DND-41 (cell line): ENCODE results near the gene TMPRSS3.

Source experiments
- EZH2 ChIP-seq: IDR thresholded peaks from 3 replicates; pipeline ENCODE4 v1.6.1; 2012; ENCODE audit warnings: borderline replicate concordance, low read depth, mild to moderate bottlenecking, moderate library complexity, low read length, inconsistent platforms; ENCODE audit not compliant: severe bottlenecking
- TF ChIP-seq, protein P1 (sequence below): IDR thresholded peaks from 2 replicates; pipeline ENCODE4 v1.5.1; 2012; ENCODE audit warnings: borderline replicate concordance, low read length, moderate library complexity, mild to moderate bottlenecking; ENCODE audit not compliant: poor library complexity, severe bottlenecking; ENCODE audit errors: extremely low read depth

DNA sequence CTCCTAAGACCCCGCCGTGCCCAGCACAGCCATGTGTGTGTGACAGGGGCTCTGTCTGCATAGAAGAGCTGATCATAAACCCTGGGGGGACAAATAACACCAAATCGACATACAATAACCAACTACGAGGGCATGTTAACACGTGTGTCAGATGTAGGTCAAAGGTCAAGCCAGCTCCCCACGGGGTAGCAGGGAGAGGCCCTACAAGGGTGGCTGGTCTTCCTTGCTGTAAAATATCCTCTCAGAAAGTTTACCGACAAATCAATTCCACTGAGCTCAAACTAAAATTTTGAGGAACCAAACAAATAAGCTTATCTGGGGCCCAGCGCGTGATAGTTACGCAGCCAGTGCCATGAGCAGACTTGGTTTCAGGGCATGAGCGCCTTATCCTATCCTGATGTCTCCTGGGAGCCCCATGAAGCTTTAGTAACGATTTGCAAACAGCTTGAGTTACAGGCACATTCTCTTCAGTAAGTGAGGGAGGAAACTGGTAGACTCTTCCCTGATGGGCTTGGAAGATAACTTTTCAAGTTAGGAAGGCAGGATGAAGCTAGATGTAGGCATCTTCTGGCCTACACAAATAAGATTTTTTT lies 2.7 kb upstream of the TMPRSS3 start:
- TF ChIP-seq, protein P1, sequence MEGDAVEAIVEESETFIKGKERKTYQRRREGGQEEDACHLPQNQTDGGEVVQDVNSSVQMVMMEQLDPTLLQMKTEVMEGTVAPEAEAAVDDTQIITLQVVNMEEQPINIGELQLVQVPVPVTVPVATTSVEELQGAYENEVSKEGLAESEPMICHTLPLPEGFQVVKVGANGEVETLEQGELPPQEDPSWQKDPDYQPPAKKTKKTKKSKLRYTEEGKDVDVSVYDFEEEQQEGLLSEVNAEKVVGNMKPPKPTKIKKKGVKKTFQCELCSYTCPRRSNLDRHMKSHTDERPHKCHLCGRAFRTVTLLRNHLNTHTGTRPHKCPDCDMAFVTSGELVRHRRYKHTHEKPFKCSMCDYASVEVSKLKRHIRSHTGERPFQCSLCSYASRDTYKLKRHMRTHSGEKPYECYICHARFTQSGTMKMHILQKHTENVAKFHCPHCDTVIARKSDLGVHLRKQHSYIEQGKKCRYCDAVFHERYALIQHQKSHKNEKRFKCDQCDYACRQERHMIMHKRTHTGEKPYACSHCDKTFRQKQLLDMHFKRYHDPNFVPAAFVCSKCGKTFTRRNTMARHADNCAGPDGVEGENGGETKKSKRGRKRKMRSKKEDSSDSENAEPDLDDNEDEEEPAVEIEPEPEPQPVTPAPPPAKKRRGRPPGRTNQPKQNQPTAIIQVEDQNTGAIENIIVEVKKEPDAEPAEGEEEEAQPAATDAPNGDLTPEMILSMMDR = no peak
- no peak for TF ChIP-seq EZH2
